GM12865 (cell line): ENCODE measurements around the gene NDST4.

ENCODE experiments used
- DNase-seq: peaks from one replicate; pipeline ENCODE4 v3.0.0; 2010; ENCODE audit warnings: low read depth
- H3K4me3 ChIP-seq: 2 replicates; pipeline ENCODE4 v1.5.1; 2011; ENCODE audit warnings: mild to moderate bottlenecking, low read depth, low read length, control low read depth
- TF ChIP-seq, protein P1 (sequence below): IDR thresholded peaks from 2 replicates; pipeline ENCODE4 v1.5.1; 2011; ENCODE audit warnings: low read length, control low read depth, low read depth, inconsistent platforms; ENCODE audit not compliant: insufficient read depth; ENCODE audit errors: missing control alignments

NDST4 gene

GRCh38 chr4:115076691-115077090 is 36.7 kb downstream of the NDST4 start:
- TF ChIP-seq, protein P1, sequence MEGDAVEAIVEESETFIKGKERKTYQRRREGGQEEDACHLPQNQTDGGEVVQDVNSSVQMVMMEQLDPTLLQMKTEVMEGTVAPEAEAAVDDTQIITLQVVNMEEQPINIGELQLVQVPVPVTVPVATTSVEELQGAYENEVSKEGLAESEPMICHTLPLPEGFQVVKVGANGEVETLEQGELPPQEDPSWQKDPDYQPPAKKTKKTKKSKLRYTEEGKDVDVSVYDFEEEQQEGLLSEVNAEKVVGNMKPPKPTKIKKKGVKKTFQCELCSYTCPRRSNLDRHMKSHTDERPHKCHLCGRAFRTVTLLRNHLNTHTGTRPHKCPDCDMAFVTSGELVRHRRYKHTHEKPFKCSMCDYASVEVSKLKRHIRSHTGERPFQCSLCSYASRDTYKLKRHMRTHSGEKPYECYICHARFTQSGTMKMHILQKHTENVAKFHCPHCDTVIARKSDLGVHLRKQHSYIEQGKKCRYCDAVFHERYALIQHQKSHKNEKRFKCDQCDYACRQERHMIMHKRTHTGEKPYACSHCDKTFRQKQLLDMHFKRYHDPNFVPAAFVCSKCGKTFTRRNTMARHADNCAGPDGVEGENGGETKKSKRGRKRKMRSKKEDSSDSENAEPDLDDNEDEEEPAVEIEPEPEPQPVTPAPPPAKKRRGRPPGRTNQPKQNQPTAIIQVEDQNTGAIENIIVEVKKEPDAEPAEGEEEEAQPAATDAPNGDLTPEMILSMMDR = no peak
- no peak overlapping the region for H3K4me3 ChIP-seq
- DNase-seq = no peak

DNA sequence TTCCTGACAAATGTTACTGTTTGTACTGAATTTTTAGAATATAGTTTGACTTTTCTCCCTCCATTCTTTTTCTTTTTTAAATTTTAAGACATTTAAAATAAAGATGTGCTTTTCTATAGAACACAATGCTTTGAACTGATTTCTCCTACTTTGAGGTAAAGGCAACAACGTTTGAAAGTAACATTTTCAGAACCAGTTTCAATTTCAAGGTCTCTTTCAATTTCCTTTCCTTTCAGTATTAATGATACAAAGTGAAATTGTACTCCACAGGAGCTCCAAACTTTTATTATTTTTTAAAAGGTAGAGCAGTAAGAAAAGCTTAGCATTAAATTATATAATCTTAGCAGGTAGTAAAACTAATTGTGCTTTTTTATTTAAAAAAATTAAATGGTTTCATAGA is 54.9 kb downstream of the NDST4 start:
- no peak for DNase-seq

DNA sequence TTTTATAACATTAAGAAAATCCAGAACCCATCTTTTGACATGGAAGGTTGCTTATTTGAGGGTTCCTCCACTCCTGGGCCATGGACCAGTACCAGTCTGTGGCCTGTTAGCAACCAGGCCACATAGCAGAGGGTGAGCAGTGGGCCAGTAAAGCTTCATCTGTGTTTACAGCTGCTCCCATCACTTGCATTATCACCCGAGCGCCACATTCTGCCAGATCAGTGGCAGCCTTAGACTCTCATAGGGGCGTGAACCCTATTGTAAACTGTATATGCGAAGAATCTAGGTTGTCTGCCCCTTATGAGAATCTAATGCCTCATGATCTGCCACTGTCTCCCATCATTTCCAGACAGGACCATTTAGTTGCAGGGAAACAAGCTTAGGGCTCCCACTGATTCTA is 58.6 kb downstream of the NDST4 start:
- H3K4me3 ChIP-seq = no peak overlapping the region
- peak; percentile 37 for DNase-seq
- TF ChIP-seq, protein P1 = peak; percentile 15

More for the DNA sequence above, 54.9 kb downstream of the NDST4 start:
- no peak overlapping the region for H3K4me3 ChIP-seq
- TF ChIP-seq, protein P1 = no peak

- TF ChIP-seq, protein P1 = no peak
- no peak for DNase-seq
Measured at GRCh38 chr4:115053313-115053712, 60.1 kb downstream of the NDST4 start.

DNA sequence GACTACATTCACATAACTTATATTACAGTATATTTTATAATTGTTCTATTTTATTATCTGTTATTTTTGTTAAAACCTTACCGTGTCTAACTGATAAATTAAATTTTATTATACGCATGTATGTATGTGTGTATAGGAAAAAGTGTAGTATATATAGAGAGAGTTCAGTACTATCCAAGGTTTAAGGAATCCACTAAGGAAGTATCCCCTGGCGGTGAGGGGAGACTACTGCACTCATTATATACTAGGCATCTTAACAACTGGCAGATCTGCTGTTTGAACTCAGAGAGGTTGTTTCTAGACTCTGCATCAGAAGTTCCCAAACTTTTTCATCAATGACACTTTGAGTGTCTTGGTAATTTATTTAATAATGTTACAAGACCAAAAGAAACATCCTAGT is 70.9 kb downstream of the NDST4 start:
- TF ChIP-seq, protein P1 = peak; percentile 48
- no peak overlapping the region for H3K4me3 ChIP-seq
- DNase-seq = no peak

More at GRCh38 chr4:115053313-115053712, 60.1 kb downstream of the NDST4 start:
- no peak overlapping the region for H3K4me3 ChIP-seq

- H3K4me3 ChIP-seq = no peak overlapping the region
- no peak for DNase-seq
- TF ChIP-seq, protein P1 = no peak
Measured at GRCh38 chr4:115030281-115030680, 83.1 kb downstream of the NDST4 start.

GRCh38 chr4:115028682-115029410 is 84.6 kb downstream of the NDST4 start:
- no peak overlapping the region for H3K4me3 ChIP-seq
- TF ChIP-seq, protein P1 = no peak
- no peak for DNase-seq
